Ishikawa (cell line): Measurements from ENCODE around the gene CACNG4.

Source experiments
- EGR1 ChIP-seq: IDR thresholded peaks from 2 replicates; pipeline ENCODE4 v1.6.1; 2012
- MAX ChIP-seq: IDR thresholded peaks from 2 replicates; pipeline ENCODE4 v1.6.1; 2012
- YY1 ChIP-seq: IDR thresholded peaks from 2 replicates; pipeline ENCODE4 v1.6.1; 2012; ENCODE audit warnings: low read depth

- TF ChIP-seq YY1 (no peak), EGR1 (no peak), MAX (peak; percentile 24; the same call in 1 of the 2 replicates)
Observed at GRCh38 chr17:66960613-66961012, 3.9 kb upstream of the CACNG4 start.
